ENCODE results near the gene IRS2. TPM values are rescaled to one million over a fixed set of nuclear protein-coding genes. Genes with fewer than 3 reads are reported as not detected.

IRS2 gene
- total RNA-seq, 1 donor: 19.0 TPM

DNA sequence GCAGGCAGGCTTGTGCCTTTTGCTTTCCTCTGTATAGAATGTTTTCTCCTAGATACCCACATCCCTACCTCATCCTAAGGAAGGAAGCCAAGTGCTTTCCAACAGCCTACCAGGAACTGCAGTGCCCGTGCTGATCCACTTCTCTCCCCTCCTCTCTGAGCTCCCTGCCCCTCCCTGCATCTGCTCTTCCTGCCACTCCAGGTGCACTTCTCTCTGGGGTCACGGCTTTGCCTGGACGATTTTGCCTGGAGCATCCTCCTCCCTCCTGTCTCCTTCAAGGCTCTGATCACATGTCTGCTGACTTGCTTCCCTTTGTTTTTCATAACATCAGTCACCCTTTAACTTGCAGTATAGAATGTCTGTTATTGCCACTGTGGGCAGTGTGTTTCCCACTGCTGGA lies 34.7 kb upstream of the IRS2 start:
- TF ChIP-seq CTCF (IDR thresholded peaks at IDR 0.05; ENCODE audit: insufficient read depth, low read depth, low read length): no peak
- no peak overlapping the region for H3K4me3 ChIP-seq (ENCODE audit: low read depth, low read length)
- DNase-seq (ENCODE audit: low read depth): no peak

DNA sequence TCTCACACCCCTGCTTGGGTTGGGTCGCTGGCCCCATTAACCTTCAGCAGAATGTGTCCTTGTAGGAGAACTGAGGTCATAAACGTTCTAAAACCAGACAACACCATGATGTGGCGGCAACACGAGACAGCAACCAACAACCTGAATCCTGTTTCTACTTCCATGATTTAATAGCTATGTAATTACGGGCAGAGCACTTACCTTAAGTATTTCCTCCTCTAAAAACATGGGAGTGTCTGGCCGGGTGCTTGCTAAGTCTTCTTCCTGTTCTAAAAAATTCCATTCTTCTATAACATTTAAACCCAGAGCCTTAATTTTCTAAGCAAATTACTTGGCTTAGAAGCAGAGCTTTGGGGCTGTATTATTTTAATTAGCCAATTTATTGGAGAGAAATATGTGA lies 33.5 kb upstream of the IRS2 start:
- no peak for TF ChIP-seq CTCF (IDR thresholded peaks at IDR 0.05; ENCODE audit: insufficient read depth, low read depth, low read length)
- DNase-seq (ENCODE audit: low read depth): no peak

DNA sequence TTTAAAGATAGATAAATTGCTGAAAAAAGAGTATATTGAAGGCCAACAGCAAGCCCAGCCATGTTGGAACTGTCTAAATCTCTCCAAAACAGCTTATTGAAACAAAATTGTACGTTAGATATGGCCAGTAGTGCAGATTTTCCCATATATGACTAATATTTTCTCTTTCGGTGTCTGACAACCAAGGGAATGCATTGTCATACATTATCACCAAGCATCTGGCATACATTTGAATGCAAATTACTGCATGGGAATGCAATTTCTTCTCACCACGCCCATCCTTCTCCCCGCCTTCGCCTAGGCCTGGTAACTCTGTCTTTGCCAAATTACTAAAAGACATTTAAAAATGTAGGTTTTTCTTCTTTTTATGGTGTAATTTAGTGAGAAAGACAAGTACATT lies 32.5 kb upstream of the IRS2 start:
- no peak for TF ChIP-seq CTCF (IDR thresholded peaks at IDR 0.05; ENCODE audit: insufficient read depth, low read depth, low read length)
- DNase-seq (ENCODE audit: low read depth): no peak
- H3K4me3 ChIP-seq (ENCODE audit: low read depth, low read length): no peak overlapping the region

More for the DNA sequence above, 33.5 kb upstream of the IRS2 start:
- no peak overlapping the region for H3K4me3 ChIP-seq (ENCODE audit: low read depth, low read length)

DNA sequence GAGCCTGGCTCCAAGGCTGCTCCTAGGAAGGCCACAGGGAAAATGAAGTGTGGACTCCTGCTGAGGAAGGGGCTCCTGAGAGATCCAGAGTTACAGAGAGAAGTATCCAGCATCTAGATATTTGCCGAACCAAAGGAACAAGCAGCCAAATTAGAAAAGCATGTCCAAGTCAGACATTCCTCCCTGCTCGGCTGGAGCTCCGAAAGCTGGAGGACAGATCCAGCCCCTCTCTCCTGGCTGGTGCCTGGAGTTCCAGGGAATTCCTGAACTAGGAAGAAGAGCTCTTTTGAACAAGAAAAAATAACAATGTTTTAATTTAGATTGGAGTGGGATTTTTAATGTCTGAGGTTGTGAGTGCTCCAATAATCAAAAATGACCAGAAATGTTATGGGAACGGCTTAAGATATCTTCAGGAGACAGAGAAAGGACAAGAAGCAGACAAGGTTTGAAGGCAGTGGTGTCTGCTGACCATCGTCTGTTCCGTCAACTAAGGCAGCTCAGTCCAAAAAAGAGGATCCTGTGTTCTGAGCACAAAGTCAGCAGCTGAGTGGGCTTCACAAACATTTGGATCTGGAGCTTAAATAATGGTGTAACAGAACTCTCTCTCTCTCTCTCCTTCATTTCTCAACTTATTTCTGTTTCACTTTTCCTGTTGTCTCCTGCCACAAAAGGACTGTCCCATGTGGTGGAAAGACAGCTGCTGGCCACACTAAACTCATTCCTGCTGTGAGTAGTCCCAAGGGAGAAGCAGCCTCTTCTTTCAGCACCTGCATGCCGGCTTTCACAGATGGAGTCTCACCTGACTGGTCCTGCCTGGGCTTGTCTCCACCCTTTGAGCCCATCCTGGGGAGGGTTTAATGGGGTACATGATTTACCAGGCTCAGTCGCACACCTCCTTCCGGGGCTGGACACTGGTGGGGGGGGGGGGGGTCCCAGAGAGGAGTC lies 31.5 kb upstream of the IRS2 start:
- no peak for DNase-seq (ENCODE audit: low read depth)
- no peak overlapping the region for H3K4me3 ChIP-seq (ENCODE audit: low read depth, low read length)
- TF ChIP-seq CTCF (IDR thresholded peaks at IDR 0.05; ENCODE audit: insufficient read depth, low read depth, low read length): no peak

- no peak overlapping the region for H3K4me3 ChIP-seq (ENCODE audit: low read depth, low read length)
- TF ChIP-seq CTCF (IDR thresholded peaks at IDR 0.05; ENCODE audit: insufficient read depth, low read depth, low read length): no peak
- DNase-seq (ENCODE audit: low read depth): no peak
Observed at GRCh38 chr13:109816808-109817203, 30.4 kb upstream of the IRS2 start.

GRCh38 chr13:109816112-109816807 lies 29.9 kb upstream of the IRS2 start:
- DNase-seq (ENCODE audit: low read depth): no peak
- no peak overlapping the region for H3K4me3 ChIP-seq (ENCODE audit: low read depth, low read length)
- no peak for TF ChIP-seq CTCF (IDR thresholded peaks at IDR 0.05; ENCODE audit: insufficient read depth, low read depth, low read length)
